CD4-positive, alpha-beta T cell (primary cell): ENCODE data around the gene PSMB3. TPM values are rescaled to one million over a fixed set of nuclear protein-coding genes. Genes with fewer than 3 reads are reported as not detected.
A peak's percentile ranks its signal among the peaks of the same experiment; 100 is the strongest.

ENCODE experiments used
- ATAC-seq: fragments of 200-7000 bp; cut with Tn5 transposase; one replicate; pipeline ENCODE4 v1.10.0; 2022; ENCODE audit warnings: mild to moderate bottlenecking; ENCODE audit not compliant: poor library complexity
- CTCF ChIA-PET: fragments of 350-600 bp; sonication (Branson Sonifier 250); formaldehyde crosslinking; loops from one replicate; lab custom pipeline; 2021; ENCODE audit warnings: antibody characterized with exemption, inconsistent platforms; lab: Charles Lee
- POLR2A ChIA-PET: fragments of 350-600 bp; sonication (Branson Sonifier 250); formaldehyde crosslinking; loops from one replicate; lab custom pipeline; 2021; ENCODE audit warnings: antibody characterized with exemption, inconsistent platforms; lab: Charles Lee
- DNase-seq, 14 experiments: peaks; one replicate each; pipeline ENCODE4 v3.0.0-alpha.2; 2013 to 2020; ENCODE audit warnings: mixed read lengths in 2 of 14
- H3K27ac ChIP-seq, 2 donors: one replicate each; pipeline versions ENCODE4 v1.5.1 to v1.7.0; 2013; ENCODE audit warnings: low read length in 2 of 2, low read depth in 1 of 2, mild to moderate bottlenecking in 1 of 2
- H3K27me3 ChIP-seq, 2 experiments: 1 replicate in 1 of 2; 2 replicates in 1 of 2; pipeline versions ENCODE4 v1.6.1 to v1.7.0; 2013; ENCODE audit warnings: low read length in 2 of 2, control low read depth in 1 of 2, mild to moderate bottlenecking in 1 of 2, moderate library complexity in 1 of 2; ENCODE audit not compliant: insufficient read depth in 2 of 2, control insufficient read depth in 1 of 2
- H3K36me3 ChIP-seq: one replicate; pipeline ENCODE4 v1.6.1; 2013; ENCODE audit warnings: low read length, control low read depth; ENCODE audit not compliant: insufficient read depth
- H3K4me1 ChIP-seq: one replicate; pipeline ENCODE4 v1.6.1; 2013; ENCODE audit warnings: low read length, control low read depth; ENCODE audit not compliant: insufficient read depth
- H3K4me3 ChIP-seq: one replicate; pipeline ENCODE4 v1.5.1; 2013; ENCODE audit warnings: mild to moderate bottlenecking, low read length, moderate library complexity
- H3K9me3 ChIP-seq, 2 experiments: 1 replicate in 1 of 2; 2 replicates in 1 of 2; pipeline versions ENCODE4 v1.6.1 to v1.7.0; 2013; ENCODE audit warnings: low read length in 2 of 2, mild to moderate bottlenecking in 2 of 2, control low read depth in 1 of 2, moderate library complexity in 1 of 2; ENCODE audit not compliant: control insufficient read depth in 1 of 2, insufficient read depth in 1 of 2
- H3K27ac Mint-ChIP-seq: one replicate; pipeline ENCODE4 v1.8.0; 2020; ENCODE audit warnings: mixed read lengths
- H3K27me3 Mint-ChIP-seq: one replicate; pipeline ENCODE4 v1.8.0; 2021; ENCODE audit warnings: mixed read lengths
- H3K36me3 Mint-ChIP-seq: one replicate; pipeline ENCODE4 v1.8.0; 2021; ENCODE audit warnings: low read depth, mixed read lengths
- H3K4me1 Mint-ChIP-seq: one replicate; pipeline ENCODE4 v1.8.0; 2021; ENCODE audit warnings: low read depth, mixed read lengths
- H3K4me3 Mint-ChIP-seq: one replicate; pipeline ENCODE4 v1.8.0; 2020; ENCODE audit warnings: mild to moderate bottlenecking, mixed read lengths
- H3K9me3 Mint-ChIP-seq: one replicate; pipeline ENCODE4 v1.8.0; 2020; ENCODE audit warnings: mixed read lengths
- CTCF ChIP-seq: fragments of 200-600 bp; IDR thresholded peaks from one replicate; pipeline ENCODE4 v1.8.0; 2022; ENCODE audit warnings: antibody characterized with exemption, mild to moderate bottlenecking
- intact Hi-C, 2 experiments: fragments of 100-400 bp; cut with DNase I in 1 of 2; cut with micrococcal nuclease in 1 of 2; formaldehyde crosslinking; loops; one replicate each; pipeline versions ENCODE4 v1.15.1 to v1.9.0; 2023 to 2025; cut with DNase I, micrococcal nuclease
- total RNA-seq, 174 experiments: library from RNA in 2 of 174; stranded (reverse) in 2 of 174; gene quantifications; one replicate each; pipeline ENCODE4 v1.2.3 and lab custom pipeline; 2021 to 2026

PSMB3 gene
- total RNA-seq, 2 experiments from 2014 or later: 46.6 to 55.0 TPM

- ChIA-PET POLR2A (no interaction called here), CTCF (no interaction called here)
- peak in 2 of 14 experiments; percentile 39 to 47 for DNase-seq
- intact Hi-C loops: no loop called here
- TF ChIP-seq CTCF: no peak
- H3K27ac Mint-ChIP-seq: no peak overlapping the region
- H3K4me1 Mint-ChIP-seq: peaks cover 39% of the 10 kb centered on the region
- ATAC-seq: no peak
- no peak overlapping the region for H3K27ac ChIP-seq
- peak overlapping the region; percentile 41 for H3K4me3 ChIP-seq
- peaks cover 51 to 57% of the 10 kb centered on the region in 2 experiments for H3K27me3 ChIP-seq
- H3K36me3 Mint-ChIP-seq: peaks cover 11% of the 10 kb centered on the region
- H3K27me3 Mint-ChIP-seq: peaks cover 52% of the 10 kb centered on the region
- no peaks in the 10 kb centered on the region for H3K36me3 ChIP-seq
- H3K9me3 ChIP-seq: peaks cover 0 to 15% of the 10 kb centered on the region in 2 experiments
- peak overlapping the region; percentile 73 for H3K4me3 Mint-ChIP-seq
- H3K4me1 ChIP-seq: peaks cover 56% of the 10 kb centered on the region
- H3K9me3 Mint-ChIP-seq: no peaks in the 10 kb centered on the region
Measured at GRCh38 chr17:38747463-38748148, 4.9 kb upstream of the PSMB3 start.

- H3K27me3 ChIP-seq: peaks cover 51 to 57% of the 10 kb centered on the region in 2 experiments
- peaks cover 63% of the 10 kb centered on the region for H3K4me1 ChIP-seq
- peaks cover 0 to 15% of the 10 kb centered on the region in 2 experiments for H3K9me3 ChIP-seq
- Mint-ChIP-seq H3K4me3 (peak within 1 kb of the TSS; percentile 73), H3K27me3 (peaks cover 50% of the 10 kb centered on the region), H3K9me3 (no peaks in the 10 kb centered on the region), H3K27ac (no peak within 1 kb of the TSS), H3K4me1 (peaks cover 41% of the 10 kb centered on the region), H3K36me3 (peaks cover 13% of the 10 kb centered on the region)
- peak within 1 kb of the TSS; percentile 47 for H3K4me3 ChIP-seq
- intact Hi-C loops: no loop called here
- DNase-seq (peak in 1 of 14 experiments; percentile 51), ATAC-seq (no peak)
- no peak for TF ChIP-seq CTCF
- CTCF ChIA-PET: no interaction called here
- H3K27ac ChIP-seq: no peak within 1 kb of the TSS
- POLR2A ChIA-PET: no interaction called here
- no peaks in the 10 kb centered on the region for H3K36me3 ChIP-seq
Measured at GRCh38 chr17:38748149-38748891, 4.2 kb upstream of the PSMB3 start, which contains the start of gene PCGF2. Gene PCGF2 (minus strand): TSS chr17:38748336. CDS start chr17:38740402, 7,934 bp downstream.

- POLR2A ChIA-PET: interaction anchor here (0.9 kb wide), 2 partner anchors 44 to 47 kb away, joined by 3 read pairs; no protein-coding TSS in a partner anchor
- ATAC-seq (no peak), DNase-seq (no peak)
- Histone ChIP-seq H3K27ac (no peak overlapping the region), H3K4me1 (peaks cover 68% of the 10 kb centered on the region), H3K4me3 (peak overlapping the region; percentile 47), H3K36me3 (no peaks in the 10 kb centered on the region), H3K9me3 (peaks cover 0 to 15% of the 10 kb centered on the region in 2 experiments), H3K27me3 (peaks cover 51 to 57% of the 10 kb centered on the region in 2 experiments)
- Mint-ChIP-seq H3K9me3 (no peaks in the 10 kb centered on the region), H3K36me3 (peaks cover 17% of the 10 kb centered on the region), H3K4me1 (peaks cover 45% of the 10 kb centered on the region), H3K4me3 (no peak overlapping the region), H3K27ac (no peak overlapping the region), H3K27me3 (peaks cover 50% of the 10 kb centered on the region)
- CTCF ChIA-PET: no interaction called here
- intact Hi-C loops: no loop called here
- no peak for TF ChIP-seq CTCF
Measured at GRCh38 chr17:38748892-38749222, 3.7 kb upstream of the PSMB3 start.
